K562 (cell line): ENCODE measurements around the gene SH3D21. TPM values are rescaled to one million over a fixed set of nuclear protein-coding genes. Genes with fewer than 3 reads are reported as not detected.
A peak's percentile ranks its signal among the peaks of the same experiment; 100 is the strongest.

ENCODE experiments used
- BCOR ChIP-seq: fragments of 450-650 bp; IDR thresholded peaks from 2 replicates; pipeline ENCODE4 v1.6.1; 2016
- BRF2 ChIP-seq: IDR thresholded peaks from 3 replicates; pipeline ENCODE4 v1.6.1; 2011; ENCODE audit warnings: borderline replicate concordance, mild to moderate bottlenecking; ENCODE audit not compliant: insufficient read length, insufficient read depth
- HDAC1 ChIP-seq, 2 experiments: fragments of 450-650 bp; IDR thresholded peaks; 2 replicates each; pipeline ENCODE4 v1.6.1; 2016 to 2017; ENCODE audit warnings: inconsistent platforms in 1 of 2, mild to moderate bottlenecking in 1 of 2, moderate library complexity in 1 of 2
- KDM2B ChIP-seq: fragments of 250-450 bp; sonication (Bioruptor Pico); IDR thresholded peaks from 2 replicates; pipeline ENCODE4 v1.8.0; 2021; ENCODE audit warnings: mild to moderate bottlenecking, moderate library complexity
- KHSRP ChIP-seq: fragments of 450-650 bp; IDR thresholded peaks from 2 replicates; pipeline ENCODE4 v1.6.1; 2017
- NCOA6 ChIP-seq: fragments of 450-650 bp; IDR thresholded peaks from 2 replicates; pipeline ENCODE4 v1.6.1; 2017; ENCODE audit warnings: mild to moderate bottlenecking
- POLR2A ChIP-seq: fragments of 450-650 bp; conservative IDR thresholded peaks from 2 replicates; pipeline ENCODE4 v1.6.1; 2016
- SMARCA4 ChIP-seq: fragments of 450-650 bp; IDR thresholded peaks from 2 replicates; pipeline ENCODE4 v1.6.1; 2016
- SUPT5H ChIP-seq: fragments of 450-650 bp; IDR thresholded peaks from 2 replicates; pipeline ENCODE4 v1.6.1; 2016
- THAP7 ChIP-seq: fragments of 250-450 bp; sonication (Bioruptor Pico); IDR thresholded peaks from 2 replicates; pipeline ENCODE4 v1.5.0; 2021
- THRB ChIP-seq: fragments of 450-650 bp; formaldehyde crosslinking; conservative IDR thresholded peaks from 2 replicates; pipeline ENCODE4 v1.4.0; 2022; ENCODE audit warnings: mild to moderate bottlenecking, missing genetic modification characterization
- UBTF ChIP-seq, 2 experiments: IDR thresholded peaks; 2 replicates each; pipeline ENCODE4 v1.6.1; 2012; ENCODE audit warnings: improper control_type of control experiment in 2 of 2, low read depth in 2 of 2, low read length in 2 of 2, borderline replicate concordance in 1 of 2
- YBX1 ChIP-seq: fragments of 450-650 bp; IDR thresholded peaks from 2 replicates; pipeline ENCODE4 v1.7.1; 2016; ENCODE audit warnings: mild to moderate bottlenecking
- ZNF23 ChIP-seq: fragments of 250-450 bp; sonication (Bioruptor Pico); IDR thresholded peaks from 2 replicates; pipeline ENCODE4 v1.4.0; 2020; ENCODE audit warnings: mild to moderate bottlenecking
- ZNF695 ChIP-seq: fragments of 450-650 bp; formaldehyde crosslinking; IDR thresholded peaks from 2 replicates; pipeline ENCODE4 v1.4.0; 2020; ENCODE audit warnings: mild to moderate bottlenecking, moderate library complexity
- ZNF780A ChIP-seq: fragments of 250-450 bp; sonication (Bioruptor Pico); IDR thresholded peaks from 2 replicates; pipeline ENCODE4 v1.5.0; 2021; ENCODE audit warnings: mild to moderate bottlenecking
- polyA plus RNA-seq, 8 experiments: library from polyadenylated mRNA; depleted of rRNA in 4 of 8; stranded (reverse) in 5 of 8; unstranded in 3 of 8; fragments of >200 nt; fragmentation: Nextera tagmentation in 2 of 8; fragmentation: Illumina TruSeq in 1 of 8; extraction: Ambion mirVana in 2 of 8; extraction: Trizol in 1 of 8; gene quantifications; 2 replicates each; pipeline versions ENCODE4 v1.2.1 to v1.2.3, GENCODE V29; 2011 to 2014; ENCODE audit warnings: inconsistent platforms in 1 of 8, missing spikeins in 1 of 8
- total RNA-seq, 7 experiments: library from RNA; depleted of rRNA in 6 of 7; stranded (reverse); fragments of >200 nt in 6 of 7; fragmentation: Illumina TruSeq in 2 of 7; extraction: Trizol in 2 of 7; gene quantifications; 2 replicates each; pipeline versions ENCODE4 v1.2.1 to v1.2.3, GENCODE V29; 2011 to 2021; ENCODE audit warnings: low replicate concordance in 1 of 7
- TF ChIP-seq, protein P1 (sequence below): fragments of 450-650 bp; formaldehyde crosslinking; IDR thresholded peaks from 2 replicates; pipeline ENCODE4 v1.4.0; 2022; ENCODE audit warnings: missing genetic modification characterization
- TF ChIP-seq, protein P2 (sequence below): fragments of 450-650 bp; IDR thresholded peaks from 2 replicates; pipeline ENCODE4 v1.7.1; 2018; ENCODE audit warnings: mild to moderate bottlenecking, low read depth; ENCODE audit not compliant: partially characterized antibody

SH3D21 gene
- total and polyA plus RNA-seq, 9 of the 15 experiments (the other 6 are each of a cell fraction or from before 2014, with no cell fraction given): 0.01 to 4.7 (median 1.8) TPM

GRCh38 chr1:36306902-36307456, 811 bp downstream of the SH3D21 start (continued):
- TF ChIP-seq THRB: 0 out of 2 replicates have a peak, but pooled peaks have one; percentile 77
- TF ChIP-seq ZNF780A (CRISPR knock-in tag): no peak
- no peak for TF ChIP-seq BRF2
- peak; percentile 40; the same call in 1 of the 2 replicates for TF ChIP-seq BCOR
- TF ChIP-seq UBTF (IDR thresholded peaks at IDR 0.05; ENCODE audit: borderline replicate concordance in 1 of 2, low read depth in 2 of 2, low read length in 2 of 2): no peak
- no peak for TF ChIP-seq ZNF23 (CRISPR knock-in tag)
- TF ChIP-seq HDAC1 (IDR thresholded peaks at IDR 0.05): peak in 1 of 2 experiments; percentile 92; a peak in 2 of 4 replicates
- TF ChIP-seq KDM2B (CRISPR knock-in tag): 0 out of 2 replicates have a peak, but pooled peaks have one; percentile 37
- no peak for TF ChIP-seq KHSRP
- peak; percentile 82 for TF ChIP-seq POLR2A
- peak; percentile 86 for TF ChIP-seq SUPT5H
- TF ChIP-seq, protein P1, sequence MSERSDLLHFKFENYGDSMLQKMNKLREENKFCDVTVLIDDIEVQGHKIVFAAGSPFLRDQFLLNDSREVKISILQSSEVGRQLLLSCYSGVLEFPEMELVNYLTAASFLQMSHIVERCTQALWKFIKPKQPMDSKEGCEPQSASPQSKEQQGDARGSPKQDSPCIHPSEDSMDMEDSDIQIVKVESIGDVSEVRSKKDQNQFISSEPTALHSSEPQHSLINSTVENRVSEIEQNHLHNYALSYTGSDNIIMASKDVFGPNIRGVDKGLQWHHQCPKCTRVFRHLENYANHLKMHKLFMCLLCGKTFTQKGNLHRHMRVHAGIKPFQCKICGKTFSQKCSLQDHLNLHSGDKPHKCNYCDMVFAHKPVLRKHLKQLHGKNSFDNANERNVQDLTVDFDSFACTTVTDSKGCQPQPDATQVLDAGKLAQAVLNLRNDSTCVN (CRISPR knock-in tag): peak; percentile 88
- TF ChIP-seq THAP7: no peak
- TF ChIP-seq YBX1: no peak
- peak; percentile 65; the same call in 1 of the 2 replicates for TF ChIP-seq SMARCA4
- TF ChIP-seq, protein P2, sequence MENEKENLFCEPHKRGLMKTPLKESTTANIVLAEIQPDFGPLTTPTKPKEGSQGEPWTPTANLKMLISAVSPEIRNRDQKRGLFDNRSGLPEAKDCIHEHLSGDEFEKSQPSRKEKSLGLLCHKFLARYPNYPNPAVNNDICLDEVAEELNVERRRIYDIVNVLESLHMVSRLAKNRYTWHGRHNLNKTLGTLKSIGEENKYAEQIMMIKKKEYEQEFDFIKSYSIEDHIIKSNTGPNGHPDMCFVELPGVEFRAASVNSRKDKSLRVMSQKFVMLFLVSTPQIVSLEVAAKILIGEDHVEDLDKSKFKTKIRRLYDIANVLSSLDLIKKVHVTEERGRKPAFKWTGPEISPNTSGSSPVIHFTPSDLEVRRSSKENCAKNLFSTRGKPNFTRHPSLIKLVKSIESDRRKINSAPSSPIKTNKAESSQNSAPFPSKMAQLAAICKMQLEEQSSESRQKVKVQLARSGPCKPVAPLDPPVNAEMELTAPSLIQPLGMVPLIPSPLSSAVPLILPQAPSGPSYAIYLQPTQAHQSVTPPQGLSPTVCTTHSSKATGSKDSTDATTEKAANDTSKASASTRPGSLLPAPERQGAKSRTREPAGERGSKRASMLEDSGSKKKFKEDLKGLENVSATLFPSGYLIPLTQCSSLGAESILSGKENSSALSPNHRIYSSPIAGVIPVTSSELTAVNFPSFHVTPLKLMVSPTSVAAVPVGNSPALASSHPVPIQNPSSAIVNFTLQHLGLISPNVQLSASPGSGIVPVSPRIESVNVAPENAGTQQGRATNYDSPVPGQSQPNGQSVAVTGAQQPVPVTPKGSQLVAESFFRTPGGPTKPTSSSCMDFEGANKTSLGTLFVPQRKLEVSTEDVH: peak; percentile 34
- no peak for TF ChIP-seq NCOA6
- no peak for TF ChIP-seq ZNF695 (CRISPR knock-in tag)
